HepG2 (cell line): ENCODE data around the gene TTC38. TPM values are rescaled to one million over a fixed set of nuclear protein-coding genes. Genes with fewer than 3 reads are reported as not detected.

Experiments
- ATAC-seq: fragments of 200-7000 bp; cut with Tn5 transposase; 3 replicates; pipeline ENCODE4 v1.9.1; 2020; ENCODE audit warnings: mild to moderate bottlenecking, moderate library complexity
- BruUV-seq: library from RNA; stranded (reverse); fragments of 400-500 nt; replicated peaks from 2 replicates; lab custom pipeline; 2021; lab: Mats Ljungman, UMichigan
- CTCF ChIA-PET: fragments of 300-600 bp; formaldehyde crosslinking; extraction: SDS; loops from one replicate; lab custom pipeline; 2021; ENCODE audit warnings: low total read pairs, inconsistent platforms, low intra/inter-chr PET ratio; lab: Yijun Ruan, JAX
- POLR2A ChIA-PET: fragments of 350-600 bp; sonication (Branson Sonifier 250); formaldehyde crosslinking; loops from one replicate; lab custom pipeline; 2020; ENCODE audit warnings: antibody characterized with exemption, inconsistent platforms; lab: Yijun Ruan, JAX
- DNase-seq: peaks from one replicate; pipeline ENCODE4 v3.0.0-alpha.2; 2015; ENCODE audit warnings: low spot score
- FAIRE-seq: peaks from 3 replicates; lab custom pipeline; 2011; peaks lifted over from hg19 to GRCh38; lab: Jason Lieb, UNC
- H2AFZ ChIP-seq: one replicate; pipeline ENCODE4 v1.6.1; 2011; ENCODE audit warnings: low read length, inconsistent platforms
- H3K27ac ChIP-seq: fragments of 300-600 bp; 3 replicates; pipeline ENCODE4 v1.8.0; 2011; ENCODE audit warnings: mixed run types, mild to moderate bottlenecking, mixed read lengths, low read length, inconsistent platforms; ENCODE audit not compliant: insufficient read depth; ENCODE audit errors: extremely low read length
- H3K27me3 ChIP-seq, 2 experiments: fragments of 200-600 bp in 1 of 2; 2 replicates in 1 of 2; 3 replicates in 1 of 2; pipeline versions ENCODE4 v1.6.0 to v1.8.0; 2011; ENCODE audit warnings: low read length in 2 of 2, mild to moderate bottlenecking in 2 of 2, moderate library complexity in 2 of 2, inconsistent platforms in 1 of 2; ENCODE audit not compliant: insufficient read depth in 2 of 2, control insufficient read depth in 1 of 2
- H3K36me3 ChIP-seq, 2 experiments: fragments of 200-600 bp in 1 of 2; replicated peaks in 1 of 2; 2 replicates in 1 of 2; 3 replicates in 1 of 2; pipeline versions ENCODE4 v1.5.1 to v1.8.0; 2011; ENCODE audit warnings: low read length in 2 of 2, inconsistent platforms in 1 of 2; ENCODE audit not compliant: insufficient read depth in 2 of 2, control insufficient read depth in 1 of 2
- H3K4me1 ChIP-seq: 2 replicates; pipeline ENCODE4 v1.5.1; 2012; ENCODE audit warnings: low read length, inconsistent platforms; ENCODE audit not compliant: insufficient read depth
- H3K4me2 ChIP-seq: 2 replicates; pipeline ENCODE4 v1.6.0; 2011; ENCODE audit warnings: low read depth, low read length, inconsistent platforms
- H3K4me3 ChIP-seq, 3 experiments: fragments of 200-600 bp in 1 of 3; sonication (generic), shearing (Covaris generic) in 1 of 3; replicated peaks in 1 of 3; 2 replicates each; pipeline ENCODE4 v1.5.1; 2011 to 2016; ENCODE audit warnings: low read length in 3 of 3, inconsistent platforms in 2 of 3, low read depth in 2 of 3, mild to moderate bottlenecking in 2 of 3, control low read depth in 1 of 3, mixed read lengths in 1 of 3; ENCODE audit not compliant: insufficient read depth in 1 of 3
- H3K79me2 ChIP-seq: one replicate; pipeline ENCODE4 v1.6.1; 2011; ENCODE audit warnings: low read length, inconsistent platforms; ENCODE audit not compliant: insufficient read depth
- H3K9ac ChIP-seq: 2 replicates; pipeline ENCODE4 v1.6.0; 2011; ENCODE audit warnings: mild to moderate bottlenecking, low read depth, low read length, inconsistent platforms; ENCODE audit not compliant: insufficient read depth
- H3K9me3 ChIP-seq: 2 replicates; pipeline ENCODE4 v1.5.1; 2012; ENCODE audit warnings: mild to moderate bottlenecking, low read length
- H4K20me1 ChIP-seq: 2 replicates; pipeline ENCODE4 v1.6.0; 2011; ENCODE audit warnings: inconsistent platforms, mild to moderate bottlenecking, low read length, moderate library complexity; ENCODE audit not compliant: insufficient read depth
- ARNT ChIP-seq: fragments of 450-650 bp; IDR thresholded peaks from 2 replicates; pipeline ENCODE4 v1.6.1; 2017
- ATM ChIP-seq: fragments of 450-650 bp; IDR thresholded peaks from 2 replicates; pipeline ENCODE4 v1.7.1; 2017; ENCODE audit warnings: mild to moderate bottlenecking, borderline replicate concordance
- FIP1L1 ChIP-seq: fragments of 200-400 bp; formaldehyde crosslinking; IDR thresholded peaks from 2 replicates; pipeline ENCODE4 v1.6.1; 2018; ENCODE audit warnings: low read depth, mild to moderate bottlenecking, low read length, moderate library complexity, borderline replicate concordance; ENCODE audit not compliant: insufficient read depth
- NFATC3 ChIP-seq: sonication (generic); formaldehyde crosslinking; IDR thresholded peaks from 2 replicates; pipeline ENCODE4 v1.5.1; 2020; ENCODE audit warnings: mild to moderate bottlenecking, missing genetic modification reagents
- NFE2L2 ChIP-seq: fragments of 150-350 bp; IDR thresholded peaks from 2 replicates; pipeline ENCODE4 v1.6.1; 2014; ENCODE audit warnings: low read length
- PBX2 ChIP-seq: IDR thresholded peaks from 2 replicates; pipeline ENCODE4 v1.6.1; 2016; ENCODE audit warnings: control low read depth
- SOX5 ChIP-seq: IDR thresholded peaks from 2 replicates; pipeline ENCODE4 v1.6.1; 2016; ENCODE audit warnings: borderline replicate concordance
- ZNF205 ChIP-seq: IDR thresholded peaks from 2 replicates; pipeline ENCODE4 v1.6.1; 2018; ENCODE audit warnings: missing biosample characterization, missing genetic modification reagents
- ZNF460 ChIP-seq: sonication (generic); formaldehyde crosslinking; IDR thresholded peaks from 2 replicates; pipeline ENCODE4 v1.5.1; 2020; ENCODE audit warnings: missing genetic modification reagents, mild to moderate bottlenecking, borderline replicate concordance
- ZNF496 ChIP-seq: sonication (generic); formaldehyde crosslinking; IDR thresholded peaks from 2 replicates; pipeline ENCODE4 v1.8.1; 2023; ENCODE audit warnings: mild to moderate bottlenecking, moderate library complexity, missing genetic modification reagents; ENCODE audit not compliant: insufficient replicate concordance
- ZNF660 ChIP-seq: sonication (generic); formaldehyde crosslinking; IDR thresholded peaks from 2 replicates; pipeline ENCODE4 v1.5.1; 2020; ENCODE audit warnings: mild to moderate bottlenecking, low read depth, missing genetic modification reagents, borderline replicate concordance
- WGBS: methylation state at CpG from one replicate; pipeline ENCODE4 v1.1.6; 2017; ENCODE audit warnings: low lambda C conversion rate; 5-methylcytosine and 5-hydroxymethylcytosine counted together
- in situ Hi-C: cut with HindIII; loops from 2 replicates; pipeline ENCODE4 v1.10.0; 2017; ENCODE audit warnings: low pct_unique_long_range_greater_than_20kb; ENCODE audit not compliant: extremely low pct_ligation_motif_present
- intact Hi-C: fragments of 100-400 bp; cut with micrococcal nuclease; formaldehyde crosslinking; loops from one replicate; pipeline ENCODE4 v1.10.0; 2022; ENCODE audit not compliant: unreplicated experiment
- polyA plus RNA-seq, 8 experiments: library from polyadenylated mRNA; depleted of rRNA in 3 of 8; stranded (reverse) in 7 of 8; unstranded in 1 of 8; fragments of >200 nt; fragmentation: Illumina TruSeq in 4 of 8; extraction: Trizol in 4 of 8; gene quantifications; 2 replicates each; pipeline versions ENCODE4 v1.2.1 to v1.2.3, GENCODE V29; 2011 to 2016; ENCODE audit warnings: low read depth in 4 of 8, missing spikeins in 1 of 8, mixed read lengths in 1 of 8; ENCODE audit not compliant: insufficient read depth in 1 of 8
- total RNA-seq, 5 experiments: library from RNA; depleted of rRNA; stranded (reverse); fragments of >200 nt; fragmentation: Illumina TruSeq; extraction: Trizol; gene quantifications; 2 replicates each; pipeline ENCODE4 v1.2.3, GENCODE V29; 2016; ENCODE audit warnings: low read depth in 1 of 5

TTC38 gene
- total and polyA plus RNA-seq, 2 of the 13 experiments (the other 11 are each of a cell fraction or from before 2014, with no cell fraction given), result 101 to 105 TPM

GRCh38 chr22:46329616-46330015 lies 61.8 kb downstream of the TTC38 start:
- no peak overlapping the region for H3K4me3 ChIP-seq
- FAIRE-seq (no peak), DNase-seq (no peak), ATAC-seq (no peak)
- peaks cover 3% of the 10 kb centered on the region for H3K4me1 ChIP-seq
- ChIA-PET POLR2A (no interaction called here), CTCF (no interaction called here)
- H3K27me3 ChIP-seq, result no peaks in the 10 kb centered on the region
- no peaks in the 10 kb centered on the region for H4K20me1 ChIP-seq
- H3K36me3 ChIP-seq, result peaks cover 18 to 58% of the 10 kb centered on the region in 2 experiments
- TF ChIP-seq ARNT, result no peak
- TF ChIP-seq PBX2 (CRISPR knock-in tag), result no peak
- TF ChIP-seq ZNF496 (CRISPR knock-in tag), result no peak
- no peak for TF ChIP-seq NFATC3 (CRISPR knock-in tag)
- no peak for TF ChIP-seq ZNF205 (CRISPR knock-in tag)
- no peak for TF ChIP-seq ZNF660 (CRISPR knock-in tag)
- TF ChIP-seq FIP1L1, result no peak
- no peak for TF ChIP-seq NFE2L2
- TF ChIP-seq ATM, result no peak
- TF ChIP-seq SOX5, result no peak
- TF ChIP-seq ZNF460 (CRISPR knock-in tag), result no peak
- 87% methylated on average over 3 of the region's 8 CpGs for WGBS
- intact Hi-C loops (no loop called here), in situ Hi-C loops (no loop called here)
- no peak overlapping the region for H3K4me2 ChIP-seq
- H3K9ac ChIP-seq, result no peak overlapping the region
- H3K79me2 ChIP-seq, result no peaks in the 10 kb centered on the region
- no peak overlapping the region for H2AFZ ChIP-seq
- H3K27ac ChIP-seq, result no peak overlapping the region
- BruUV-seq, result no TSS peak
- H3K9me3 ChIP-seq, result no peaks in the 10 kb centered on the region
